HL-60 (cell line): ENCODE results near the gene PRRT1.

Experiments used
- GABPA ChIP-seq: IDR thresholded peaks from 2 replicates; pipeline ENCODE4 v1.6.1; 2012; ENCODE audit warnings: low read depth
- POLR2AphosphoS5 ChIP-seq: IDR thresholded peaks from 2 replicates; pipeline ENCODE4 v1.6.1; 2012; ENCODE audit warnings: low read depth
- TF ChIP-seq, protein P1 (sequence below): IDR thresholded peaks from one replicate; pipeline ENCODE4 v1.5.1; 2011; ENCODE audit warnings: low read length, control low read depth, inconsistent platforms; ENCODE audit not compliant: insufficient read depth

- TF ChIP-seq, protein P1, sequence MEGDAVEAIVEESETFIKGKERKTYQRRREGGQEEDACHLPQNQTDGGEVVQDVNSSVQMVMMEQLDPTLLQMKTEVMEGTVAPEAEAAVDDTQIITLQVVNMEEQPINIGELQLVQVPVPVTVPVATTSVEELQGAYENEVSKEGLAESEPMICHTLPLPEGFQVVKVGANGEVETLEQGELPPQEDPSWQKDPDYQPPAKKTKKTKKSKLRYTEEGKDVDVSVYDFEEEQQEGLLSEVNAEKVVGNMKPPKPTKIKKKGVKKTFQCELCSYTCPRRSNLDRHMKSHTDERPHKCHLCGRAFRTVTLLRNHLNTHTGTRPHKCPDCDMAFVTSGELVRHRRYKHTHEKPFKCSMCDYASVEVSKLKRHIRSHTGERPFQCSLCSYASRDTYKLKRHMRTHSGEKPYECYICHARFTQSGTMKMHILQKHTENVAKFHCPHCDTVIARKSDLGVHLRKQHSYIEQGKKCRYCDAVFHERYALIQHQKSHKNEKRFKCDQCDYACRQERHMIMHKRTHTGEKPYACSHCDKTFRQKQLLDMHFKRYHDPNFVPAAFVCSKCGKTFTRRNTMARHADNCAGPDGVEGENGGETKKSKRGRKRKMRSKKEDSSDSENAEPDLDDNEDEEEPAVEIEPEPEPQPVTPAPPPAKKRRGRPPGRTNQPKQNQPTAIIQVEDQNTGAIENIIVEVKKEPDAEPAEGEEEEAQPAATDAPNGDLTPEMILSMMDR: no peak
- TF ChIP-seq POLR2AphosphoS5 (no peak), GABPA (no peak)
Observed at GRCh38 chr6:32108727-32109113, 43.0 kb downstream of the PRRT1 start.
